Activated naive CD8-positive, alpha-beta T cell treated with anti-CD3 and anti-CD28 coated beads for 36 hours (primary cell): Measurements from ENCODE around the gene CCDC117. TPM values are rescaled to one million over a fixed set of nuclear protein-coding genes. Genes with fewer than 3 reads are reported as not detected.
A peak's percentile ranks its signal among the peaks of the same experiment; 100 is the strongest.
"Not testable (repeated sequence)": the region's sequence is repeated elsewhere in the genome, so short reads cannot be mapped to it uniquely, and the experiment has no call there.

ENCODE experiments used
- DNase-seq: peaks from one replicate; pipeline ENCODE4 v3.0.0; 2021
- H3K27ac Mint-ChIP-seq: one replicate; pipeline ENCODE4 v1.8.0; 2022; ENCODE audit warnings: mild to moderate bottlenecking, moderate library complexity, mixed read lengths
- H3K27me3 Mint-ChIP-seq: one replicate; pipeline ENCODE4 v1.8.0; 2022; ENCODE audit warnings: mild to moderate bottlenecking, mixed read lengths
- H3K36me3 Mint-ChIP-seq: one replicate; pipeline ENCODE4 v1.8.0; 2021; ENCODE audit warnings: mild to moderate bottlenecking, mixed read lengths
- H3K4me1 Mint-ChIP-seq: one replicate; pipeline ENCODE4 v1.8.0; 2021; ENCODE audit warnings: mixed read lengths
- H3K4me3 Mint-ChIP-seq: one replicate; pipeline ENCODE4 v1.8.0; 2022; ENCODE audit warnings: mild to moderate bottlenecking, moderate library complexity, mixed read lengths
- H3K9me3 Mint-ChIP-seq: one replicate; pipeline ENCODE4 v1.8.0; 2022; ENCODE audit warnings: mixed read lengths
- total RNA-seq, 2 experiments: library from RNA; stranded (reverse); gene quantifications; one replicate each; pipeline ENCODE4 v1.2.3, GENCODE V29; 2021

CCDC117 gene
- total RNA-seq, 2 experiments from 2014 or later = 27.6 to 29.2 TPM

DNA sequence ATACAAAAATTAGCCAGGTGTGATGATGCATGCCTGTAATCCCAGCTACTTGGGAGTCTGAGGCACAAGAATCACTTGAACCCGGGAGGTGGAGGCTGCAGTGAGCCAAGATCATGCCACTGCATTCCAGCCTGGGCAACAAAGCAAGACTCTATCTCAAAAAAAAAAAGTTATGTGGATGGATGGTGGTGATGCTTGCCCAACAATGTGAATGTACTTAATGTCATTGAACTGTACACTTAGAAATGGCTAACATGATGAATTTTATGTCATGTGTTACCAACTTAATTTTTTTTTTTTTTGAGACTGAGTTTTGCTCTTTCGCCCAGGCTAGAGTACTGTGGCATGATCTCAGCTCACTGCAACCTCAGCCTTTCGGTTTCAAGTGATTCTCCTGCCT is 18.0 kb upstream of the CCDC117 start:
- not testable (repeated sequence) for H3K36me3 Mint-ChIP-seq, H3K27me3 Mint-ChIP-seq, H3K27ac Mint-ChIP-seq, H3K4me1 Mint-ChIP-seq, H3K9me3 Mint-ChIP-seq, DNase-seq, H3K4me3 Mint-ChIP-seq

DNA sequence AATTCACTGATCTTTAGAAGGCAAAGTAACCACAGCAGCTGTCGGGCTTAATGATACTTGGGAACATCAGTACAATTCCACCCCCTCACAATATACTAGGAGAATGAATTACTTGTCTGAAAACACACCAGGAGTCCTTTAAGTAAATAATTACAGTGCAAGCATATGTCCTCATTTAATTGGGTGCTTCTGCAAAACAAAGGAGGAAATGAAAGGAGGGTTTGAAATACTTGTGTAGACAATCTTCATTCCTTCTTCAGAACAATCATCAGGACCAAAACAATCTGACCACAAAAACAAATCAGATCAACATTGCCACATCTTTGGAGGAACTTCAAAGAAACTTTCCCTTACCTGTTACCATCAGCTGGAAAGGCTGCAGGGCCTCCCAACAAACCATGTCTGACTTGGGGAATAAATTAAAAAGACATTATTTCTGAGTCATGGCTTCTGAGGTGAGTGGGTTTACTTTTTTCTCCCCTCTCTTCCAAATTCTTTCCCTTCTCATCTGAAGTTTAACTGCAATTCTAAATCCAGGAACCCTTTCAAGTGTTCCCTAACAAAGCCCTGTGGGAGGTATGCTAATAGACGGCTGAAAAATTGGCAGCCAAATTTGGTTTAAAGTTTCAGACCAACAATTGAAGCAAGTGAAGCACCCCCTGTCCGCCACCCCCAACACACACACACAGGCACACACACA is 12.5 kb upstream of the CCDC117 start:
- no peaks in the 10 kb centered on the region for H3K27me3 Mint-ChIP-seq
- H3K36me3 Mint-ChIP-seq = peaks cover 4% of the 10 kb centered on the region
- no peak for DNase-seq
- no peaks in the 10 kb centered on the region for H3K9me3 Mint-ChIP-seq
- H3K4me3 Mint-ChIP-seq = no peak overlapping the region
- no peak overlapping the region for H3K27ac Mint-ChIP-seq
- no peaks in the 10 kb centered on the region for H3K4me1 Mint-ChIP-seq

GRCh38 chr22:28761449-28761755 is 11.1 kb upstream of the CCDC117 start:
- no peak overlapping the region for H3K4me3 Mint-ChIP-seq
- no peak for DNase-seq
- no peaks in the 10 kb centered on the region for H3K9me3 Mint-ChIP-seq
- H3K36me3 Mint-ChIP-seq = peaks cover 4% of the 10 kb centered on the region
- no peaks in the 10 kb centered on the region for H3K4me1 Mint-ChIP-seq
- H3K27me3 Mint-ChIP-seq = no peaks in the 10 kb centered on the region
- no peak overlapping the region for H3K27ac Mint-ChIP-seq

- H3K4me1 Mint-ChIP-seq, H3K9me3 Mint-ChIP-seq, H3K4me3 Mint-ChIP-seq, H3K27ac Mint-ChIP-seq, H3K36me3 Mint-ChIP-seq, DNase-seq, H3K27me3 Mint-ChIP-seq: not testable (repeated sequence)
Measured at GRCh38 chr22:28762000-28762399, 10.5 kb upstream of the CCDC117 start.

DNA sequence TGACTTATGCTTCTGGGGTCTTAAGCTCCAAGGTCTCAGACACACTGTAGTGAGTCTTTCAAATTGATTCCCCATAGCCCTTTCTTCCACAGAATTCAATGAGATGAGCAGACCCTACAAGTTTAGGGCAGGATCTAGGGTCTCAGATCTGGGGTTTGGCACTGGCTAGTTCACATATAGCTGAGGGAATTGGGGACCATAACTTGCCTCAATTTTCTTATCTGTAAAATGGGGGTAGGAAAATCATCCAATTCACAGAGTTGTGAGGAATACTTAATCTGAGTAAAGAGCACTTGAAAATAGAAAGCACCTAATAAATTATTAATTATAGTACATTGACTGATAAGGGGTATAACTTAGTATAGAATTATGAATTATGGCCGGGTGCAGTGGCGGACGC is 5.9 kb upstream of the CCDC117 start:
- H3K4me3 Mint-ChIP-seq = no peak overlapping the region
- no peaks in the 10 kb centered on the region for H3K4me1 Mint-ChIP-seq
- peaks cover 4% of the 10 kb centered on the region for H3K9me3 Mint-ChIP-seq
- no peak for DNase-seq
- no peaks in the 10 kb centered on the region for H3K36me3 Mint-ChIP-seq
- no peaks in the 10 kb centered on the region for H3K27me3 Mint-ChIP-seq
- no peak overlapping the region for H3K27ac Mint-ChIP-seq

DNA sequence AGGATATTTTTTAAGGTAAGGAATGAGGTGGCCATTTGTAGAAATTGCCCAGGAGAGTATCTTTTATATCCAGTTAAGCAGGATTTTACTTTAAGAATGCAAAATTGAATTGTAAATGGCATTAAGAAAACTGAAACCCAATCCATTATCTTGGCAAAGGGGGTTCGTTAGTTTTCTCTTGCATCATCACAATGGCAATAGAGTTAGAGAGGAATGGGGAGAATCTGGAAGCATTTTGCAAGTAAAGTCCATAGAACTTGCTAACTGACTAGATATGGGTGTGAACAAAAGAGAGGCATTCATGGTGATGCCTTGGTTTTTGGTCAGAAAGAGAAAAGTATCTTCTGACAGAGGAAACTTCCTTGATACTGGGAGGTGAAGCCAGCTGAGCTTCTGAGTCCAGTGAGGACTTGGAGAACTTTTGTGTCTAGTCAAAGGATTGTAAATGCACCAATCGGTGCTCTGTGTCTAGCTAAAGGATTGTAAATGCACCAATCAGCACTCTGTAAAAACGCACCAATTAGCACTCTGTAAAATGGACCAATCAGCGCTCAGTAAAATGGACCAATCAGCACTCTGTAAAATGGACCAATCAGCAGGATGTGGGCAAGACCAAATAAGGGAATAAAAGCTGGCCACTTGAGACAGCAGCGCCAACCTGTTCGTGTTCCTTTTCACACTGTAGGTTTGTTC is 3.6 kb upstream of the CCDC117 start:
- H3K27ac Mint-ChIP-seq = no peak overlapping the region

GRCh38 chr22:28769394-28770085 is 3.0 kb upstream of the CCDC117 start:
- Mint-ChIP-seq H3K4me3 (no peak overlapping the region), H3K4me1 (peaks cover 9% of the 10 kb centered on the region), H3K27me3 (no peaks in the 10 kb centered on the region), H3K36me3 (peaks cover 7% of the 10 kb centered on the region), H3K27ac (no peak overlapping the region), H3K9me3 (peaks cover 4% of the 10 kb centered on the region)
- no peak for DNase-seq

More for the DNA sequence above, 3.6 kb upstream of the CCDC117 start:
- Mint-ChIP-seq H3K27me3 (no peaks in the 10 kb centered on the region), H3K4me3 (no peak overlapping the region), H3K36me3 (peaks cover 5% of the 10 kb centered on the region), H3K4me1 (peaks cover 7% of the 10 kb centered on the region), H3K9me3 (peaks cover 4% of the 10 kb centered on the region)
- no peak for DNase-seq

DNA sequence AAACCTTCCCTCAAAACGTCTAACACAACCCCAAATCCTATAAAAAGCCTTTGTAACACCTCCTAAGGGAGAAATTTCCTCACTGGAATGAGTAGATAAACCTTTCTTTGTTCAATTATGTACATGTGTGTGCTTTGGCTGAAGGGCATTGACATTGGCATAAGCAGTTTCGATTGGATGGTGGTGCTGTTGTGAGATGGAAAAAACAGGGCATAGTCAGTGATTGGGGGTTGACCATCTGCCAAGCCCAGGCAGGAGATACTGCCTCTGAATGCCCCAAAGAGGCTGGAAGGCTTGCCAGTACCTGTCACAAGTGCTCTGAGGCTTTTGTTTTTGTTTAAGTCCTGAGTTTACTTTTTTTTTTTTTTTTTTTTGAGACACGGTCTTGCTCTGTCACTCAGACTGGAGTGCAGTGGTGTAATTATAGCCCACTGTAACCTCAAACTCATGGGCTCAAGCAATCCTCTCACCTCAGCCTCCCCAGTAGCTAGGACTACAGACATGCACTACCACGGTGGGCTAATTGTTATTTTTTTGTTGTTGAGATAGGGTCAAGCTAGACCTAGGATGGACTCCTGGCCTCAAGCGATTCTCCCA is 1.2 kb upstream of the CCDC117 start:
- Mint-ChIP-seq H3K4me1 (peaks cover 17% of the 10 kb centered on the region), H3K27ac (no peak overlapping the region), H3K27me3 (no peaks in the 10 kb centered on the region), H3K36me3 (peaks cover 18% of the 10 kb centered on the region), H3K9me3 (peaks cover 4% of the 10 kb centered on the region), H3K4me3 (no peak overlapping the region)
- no peak for DNase-seq

DNA sequence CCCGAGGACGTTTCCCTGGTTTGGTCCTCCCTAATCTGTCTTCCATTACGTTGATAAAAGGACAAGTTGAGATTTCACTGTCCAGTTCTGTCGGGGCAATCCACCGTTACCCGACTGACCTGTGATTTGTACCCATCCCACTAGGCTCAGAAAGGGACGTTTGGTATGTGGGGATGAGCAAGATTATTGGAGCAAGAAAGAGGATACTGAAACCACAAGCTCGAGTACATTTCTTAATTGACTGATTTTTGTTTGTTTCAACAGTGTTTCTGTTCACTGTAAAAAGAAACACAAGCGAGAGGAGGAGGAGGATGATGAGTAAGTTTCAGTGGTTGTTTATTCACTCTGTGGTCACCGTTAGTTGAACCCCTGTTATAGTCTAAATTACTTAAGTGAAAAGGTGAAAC is 969 bp downstream of the CCDC117 start:
- Mint-ChIP-seq H3K27me3 (no peaks in the 10 kb centered on the region), H3K4me3 (peak overlapping the region; percentile 91), H3K27ac (peak overlapping the region; percentile 94), H3K4me1 (peaks cover 25% of the 10 kb centered on the region), H3K36me3 (peaks cover 23% of the 10 kb centered on the region), H3K9me3 (peaks cover 4% of the 10 kb centered on the region)
- no peak for DNase-seq

- DNase-seq = no peak
- peaks cover 27% of the 10 kb centered on the region for H3K4me1 Mint-ChIP-seq
- no peaks in the 10 kb centered on the region for H3K27me3 Mint-ChIP-seq
- H3K27ac Mint-ChIP-seq = no peak overlapping the region
- H3K4me3 Mint-ChIP-seq = peak overlapping the region; percentile 61
- H3K9me3 Mint-ChIP-seq = peaks cover 4% of the 10 kb centered on the region
- H3K36me3 Mint-ChIP-seq = peaks cover 23% of the 10 kb centered on the region
Measured at GRCh38 chr22:28774378-28774777, 1.9 kb downstream of the CCDC117 start.

- no peaks in the 10 kb centered on the region for H3K9me3 Mint-ChIP-seq
- peaks cover 17% of the 10 kb centered on the region for H3K36me3 Mint-ChIP-seq
- no peak for DNase-seq
- H3K27ac Mint-ChIP-seq = no peak overlapping the region
- no peaks in the 10 kb centered on the region for H3K27me3 Mint-ChIP-seq
- H3K4me3 Mint-ChIP-seq = no peak overlapping the region
- peaks cover 21% of the 10 kb centered on the region for H3K4me1 Mint-ChIP-seq
Measured at GRCh38 chr22:28779833-28780232, 7.3 kb downstream of the CCDC117 start.

- DNase-seq = no peak
- Mint-ChIP-seq H3K27ac (no peak overlapping the region), H3K27me3 (no peaks in the 10 kb centered on the region), H3K36me3 (peaks cover 19% of the 10 kb centered on the region), H3K9me3 (no peaks in the 10 kb centered on the region), H3K4me1 (peaks cover 19% of the 10 kb centered on the region), H3K4me3 (no peak overlapping the region)
Measured at GRCh38 chr22:28780296-28780695, 7.8 kb downstream of the CCDC117 start.

- Mint-ChIP-seq H3K27ac (no peak overlapping the region), H3K9me3 (no peaks in the 10 kb centered on the region), H3K27me3 (no peaks in the 10 kb centered on the region), H3K4me1 (peaks cover 8% of the 10 kb centered on the region), H3K4me3 (no peak overlapping the region), H3K36me3 (peaks cover 19% of the 10 kb centered on the region)
- no peak for DNase-seq
Measured at GRCh38 chr22:28783786-28784671, 11.5 kb downstream of the CCDC117 start.

- Mint-ChIP-seq H3K9me3 (no peaks in the 10 kb centered on the region), H3K27ac (no peak overlapping the region), H3K4me1 (peaks cover 28% of the 10 kb centered on the region), H3K36me3 (peaks cover 25% of the 10 kb centered on the region), H3K27me3 (no peaks in the 10 kb centered on the region), H3K4me3 (no peak overlapping the region)
- DNase-seq = no peak
Measured at GRCh38 chr22:28788601-28789000, 16.1 kb downstream of the CCDC117 start.
